GM13976 (cell line): ENCODE results near the gene MED15.
"Not testable (repeated sequence)": the region's sequence is repeated elsewhere in the genome, so short reads cannot be mapped to it uniquely, and the experiment has no call there.

Source experiments
- DNase-seq: peaks from one replicate; pipeline ENCODE4 v3.0.0; 2012; ENCODE audit warnings: low spot score
- CTCF ChIP-seq: IDR thresholded peaks from 2 replicates; pipeline ENCODE4 v1.5.1; 2012; ENCODE audit warnings: borderline replicate concordance, mild to moderate bottlenecking; ENCODE audit not compliant: insufficient read depth; ENCODE audit errors: extremely low read depth, missing control alignments, control extremely low read depth
- in situ Hi-C: fragments of 300-500 bp; cut with MboI; formaldehyde crosslinking; loops from one replicate; pipeline ENCODE4 v1.12.0; 2022; ENCODE audit warnings: low sequenced_read_pairs, mixed read lengths, inconsistent platforms; ENCODE audit not compliant: unreplicated experiment

Gene MED15

DNA sequence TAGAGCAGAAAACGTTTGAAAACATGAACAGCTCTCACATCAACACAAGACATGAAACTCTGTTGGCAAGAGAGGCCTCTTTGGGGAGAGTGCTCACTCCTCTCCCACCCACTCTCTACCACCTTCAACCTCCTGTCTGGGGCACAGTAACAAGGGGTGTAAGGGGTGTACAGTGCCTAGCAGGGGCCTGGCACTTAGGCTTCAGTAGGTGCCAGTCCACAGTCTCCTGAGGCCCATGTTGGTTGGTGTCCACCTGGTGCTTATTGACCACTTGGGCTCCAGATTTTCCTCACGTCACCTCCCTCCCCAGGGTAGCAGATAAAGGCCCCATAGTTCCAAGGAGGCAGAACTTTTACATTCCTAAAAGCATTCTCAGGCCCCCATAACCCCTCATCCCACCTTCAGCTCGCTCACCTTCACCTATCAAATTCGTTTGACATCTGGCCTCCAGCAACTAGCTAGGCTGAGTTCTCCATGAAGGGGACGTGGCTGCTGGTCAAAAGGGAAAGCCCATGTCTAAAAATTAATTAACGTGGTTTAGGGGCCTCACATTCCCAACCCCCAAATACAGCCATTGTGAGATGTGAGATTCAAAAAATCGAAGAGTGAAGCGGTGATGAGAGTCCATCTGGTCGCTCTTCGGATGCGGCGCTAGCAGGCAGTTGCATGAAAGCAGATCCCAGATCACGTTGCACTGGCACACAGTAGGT lies 712 bp upstream of the MED15 start:
- no peak for TF ChIP-seq CTCF
- no peak for DNase-seq
- in situ Hi-C loops: no loop called here

DNA sequence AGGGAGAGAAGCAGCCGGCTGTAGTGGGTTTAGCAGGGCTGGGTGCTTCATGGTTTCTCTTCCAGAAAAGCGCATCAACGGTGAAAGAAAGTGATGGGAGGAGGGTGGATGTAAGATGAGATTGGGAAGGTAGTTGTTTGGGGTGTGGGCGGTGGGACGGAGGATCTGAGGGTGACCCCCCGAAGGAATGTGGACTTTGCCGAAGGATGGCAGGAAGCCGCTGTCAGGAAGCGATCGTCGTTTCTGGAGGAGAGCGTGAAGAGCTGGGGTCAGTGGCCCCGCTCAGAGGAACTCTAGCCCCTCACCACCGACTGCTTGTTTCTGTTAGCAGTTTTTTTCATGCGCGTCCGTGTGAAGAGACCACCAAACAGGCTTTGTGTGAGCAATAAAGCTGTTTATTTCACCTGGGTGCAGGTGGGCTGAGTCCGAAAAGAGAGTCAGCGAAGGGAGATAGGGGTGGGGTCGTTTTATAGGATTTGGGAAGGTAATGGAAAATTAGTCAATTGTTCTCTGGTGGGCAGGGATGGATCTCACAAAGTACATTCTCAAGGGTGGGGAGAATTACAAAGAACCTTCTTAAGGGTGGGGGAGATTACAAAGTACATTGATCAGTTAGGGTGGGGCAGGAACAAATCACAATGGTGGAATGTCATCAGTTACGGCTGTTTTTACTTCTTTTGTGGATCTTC lies 801 bp downstream of the MED15 start:
- in situ Hi-C loops, DNase-seq: not testable (repeated sequence)

GRCh38 chr22:20508815-20509271 lies 1.4 kb downstream of the MED15 start:
- in situ Hi-C loops: no loop called here
- no peak for TF ChIP-seq CTCF
- DNase-seq: no peak

DNA sequence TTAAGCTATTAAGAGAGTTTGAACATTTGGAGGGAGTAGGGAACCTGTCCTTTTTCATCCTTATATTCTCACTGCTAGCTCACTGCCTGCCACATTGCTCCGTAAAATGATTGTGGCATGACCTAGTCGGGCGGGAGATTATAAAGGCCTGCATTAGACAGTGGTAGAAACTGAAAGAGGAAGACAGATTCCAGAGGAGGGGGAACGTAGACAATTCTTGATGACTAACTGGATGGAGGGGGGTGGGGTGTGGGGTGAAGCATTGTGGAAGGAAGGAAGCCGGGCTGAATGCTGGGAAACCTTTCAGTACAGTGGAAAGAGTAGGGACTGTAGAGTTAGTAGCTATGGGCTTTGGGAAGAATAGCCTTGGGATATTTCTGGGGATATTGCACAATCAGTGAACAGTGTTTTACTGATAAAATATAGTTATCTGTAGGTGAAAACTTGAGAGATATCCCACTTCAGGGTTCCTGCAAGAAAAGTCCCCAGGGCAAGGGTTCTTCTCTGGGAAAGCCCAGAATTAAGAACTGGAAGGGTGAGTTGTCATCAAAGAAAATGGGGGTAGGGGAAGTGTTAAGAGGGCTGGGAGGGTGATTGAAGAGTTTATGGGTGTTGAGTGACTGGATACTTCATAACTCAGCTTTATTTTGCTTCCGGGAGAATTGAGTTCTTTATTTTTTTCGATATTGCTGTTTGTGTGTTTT lies 2.1 kb downstream of the MED15 start:
- no peak for DNase-seq
- no peak for TF ChIP-seq CTCF
- in situ Hi-C loops: no loop called here

DNA sequence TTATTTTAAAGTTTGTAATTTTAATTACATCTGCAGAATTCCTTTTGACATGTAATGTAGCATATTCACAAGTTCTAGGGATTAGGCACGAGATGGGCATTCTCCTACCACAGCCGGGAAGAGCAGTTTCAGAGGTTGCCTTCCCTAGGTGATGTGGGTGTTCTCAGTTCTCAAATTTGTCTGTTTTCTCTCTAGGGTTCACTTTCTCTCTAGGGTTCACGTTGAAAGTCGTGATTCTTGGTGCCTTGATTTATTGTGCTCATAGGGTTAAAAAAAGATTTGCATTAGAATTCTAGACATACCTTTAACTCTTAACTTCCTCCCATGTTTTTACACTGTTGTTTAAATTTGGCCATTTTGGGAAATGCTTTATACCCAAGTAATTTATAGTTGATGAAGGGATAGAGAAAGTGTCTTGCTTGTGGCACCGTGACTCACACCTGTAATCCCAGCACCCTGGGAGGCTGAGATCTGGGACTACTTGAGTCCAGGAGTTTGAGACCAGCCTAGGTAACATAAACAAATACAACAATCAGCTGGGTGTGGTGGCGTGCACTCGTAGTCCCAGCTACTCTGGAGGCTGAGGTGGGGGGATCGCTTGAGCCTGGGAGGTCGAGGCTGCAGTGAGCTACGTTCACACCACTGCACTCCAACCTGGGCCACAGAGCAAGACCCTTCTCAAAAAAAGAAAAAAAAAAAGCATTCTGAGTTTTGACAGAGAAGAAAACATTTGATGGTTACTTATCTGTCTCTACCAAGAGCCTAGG lies 3.6 kb downstream of the MED15 start:
- no peak for DNase-seq
- TF ChIP-seq CTCF: no peak
- in situ Hi-C loops: no loop called here

DNA sequence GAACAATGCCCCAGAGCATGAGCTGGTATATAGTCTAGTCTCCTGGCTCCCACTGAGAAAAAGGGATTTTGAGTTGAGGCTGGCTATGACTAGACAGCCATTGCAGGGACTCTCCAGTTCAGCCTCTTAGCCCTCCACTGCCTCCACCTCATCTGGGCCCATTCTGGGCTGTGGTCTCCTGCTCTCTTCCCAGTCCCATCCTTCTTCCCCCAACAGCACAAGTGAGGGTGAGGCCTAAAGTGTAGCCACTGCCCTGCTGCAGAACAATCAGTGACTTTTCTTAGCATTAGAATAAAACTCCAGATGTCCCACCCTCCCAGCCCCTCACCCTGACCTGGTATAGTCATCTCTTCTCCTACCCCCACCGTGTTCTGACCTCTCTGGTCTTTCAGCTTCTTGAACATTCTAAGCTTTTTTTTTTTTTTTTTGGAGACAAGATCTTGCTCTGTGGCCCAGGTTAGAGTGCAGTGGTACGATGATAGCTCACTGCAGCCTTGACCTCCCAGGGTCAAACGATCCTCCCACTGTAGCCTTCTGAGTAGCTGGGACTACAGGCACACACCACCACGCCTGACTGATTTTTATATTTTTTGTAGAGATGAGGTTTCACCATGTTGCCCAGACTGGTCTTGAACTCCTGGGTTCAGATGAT lies 4.3 kb downstream of the MED15 start:
- in situ Hi-C loops: no loop called here
- DNase-seq: no peak

More for the DNA sequence above, 4.3 kb downstream of the MED15 start:
- TF ChIP-seq CTCF: no peak
